ENCODE results near the gene ARL17A. TPM values are rescaled to one million over a fixed set of nuclear protein-coding genes. Genes with fewer than 3 reads are reported as not detected.

ARL17A gene
- total RNA-seq, result 1.9 and 2.4 TPM in 2 replicates

GRCh38 chr17:46579083-46580075 lies at the start of gene ARL17A:
Gene ARL17A (minus strand): TSS chr17:46579691. CDS start chr17:46576322, 3,369 bp downstream.

GRCh38 chr17:46590157-46591146 lies 11.0 kb upstream of the ARL17A start, which contains the start of gene NSF:
Gene NSF (plus strand): TSS chr17:46590669. CDS start chr17:46590776, 107 bp downstream.

GRCh38 chr17:46512168-46512567 lies 67.3 kb downstream of the ARL17A start, which contains the start of gene LRRC37A2:
Gene LRRC37A2 (plus strand): TSS chr17:46512468. CDS start chr17:46512713, 245 bp downstream.

Other genes starting within 250 kb of the ARL17A start
- 5.2 and 6.6 TPM in 2 replicates for gene ARL17B, start 217.9 kb downstream of the ARL17A start, total RNA-seq
- gene LRRC37A2, start 67.2 kb downstream of the ARL17A start, total RNA-seq, result 3.6 and 4.9 TPM in 2 replicates
- 24.5 and 28.2 TPM in 2 replicates for gene NSF, start 11.0 kb upstream of the ARL17A start, total RNA-seq
- 0.50 and 1.3 TPM in 2 replicates for gene WNT3, start 239.0 kb upstream of the ARL17A start, total RNA-seq

Data from bronchus fibroblast of lung (primary cell).